Muscle layer of colon (tissue), 2 donors: ENCODE data around the gene FAM9C.

ENCODE experiments used
- H3K27ac ChIP-seq: one replicate; pipeline ENCODE4 v1.7.0; 2013; ENCODE audit warnings: low read depth, mild to moderate bottlenecking, low read length, moderate library complexity
- H3K27me3 ChIP-seq, 2 donors: one replicate each; pipeline ENCODE4 v1.7.0; 2013; ENCODE audit warnings: low read length in 2 of 2, mild to moderate bottlenecking in 2 of 2; ENCODE audit not compliant: insufficient read depth in 2 of 2, control insufficient read depth in 1 of 2
- H3K36me3 ChIP-seq: one replicate; pipeline ENCODE4 v1.7.0; 2013; ENCODE audit warnings: mild to moderate bottlenecking, low read length; ENCODE audit not compliant: insufficient read depth
- H3K4me1 ChIP-seq: one replicate; pipeline ENCODE4 v1.7.0; 2013; ENCODE audit warnings: mild to moderate bottlenecking, low read length; ENCODE audit not compliant: insufficient read depth
- H3K4me3 ChIP-seq, 2 donors: one replicate each; pipeline ENCODE4 v1.7.0; 2013; ENCODE audit warnings: low read length in 2 of 2, low read depth in 1 of 2, mild to moderate bottlenecking in 1 of 2, moderate library complexity in 1 of 2
- H3K9ac ChIP-seq: one replicate; pipeline ENCODE4 v1.7.0; 2013; ENCODE audit warnings: low read length
- H3K9me3 ChIP-seq: one replicate; pipeline ENCODE4 v1.7.0; 2013; ENCODE audit warnings: mild to moderate bottlenecking, low read length
- donor health status: abdominal sarcoma.
- donor health status: Adenocarcinoma of cecum.

Gene FAM9C

DNA sequence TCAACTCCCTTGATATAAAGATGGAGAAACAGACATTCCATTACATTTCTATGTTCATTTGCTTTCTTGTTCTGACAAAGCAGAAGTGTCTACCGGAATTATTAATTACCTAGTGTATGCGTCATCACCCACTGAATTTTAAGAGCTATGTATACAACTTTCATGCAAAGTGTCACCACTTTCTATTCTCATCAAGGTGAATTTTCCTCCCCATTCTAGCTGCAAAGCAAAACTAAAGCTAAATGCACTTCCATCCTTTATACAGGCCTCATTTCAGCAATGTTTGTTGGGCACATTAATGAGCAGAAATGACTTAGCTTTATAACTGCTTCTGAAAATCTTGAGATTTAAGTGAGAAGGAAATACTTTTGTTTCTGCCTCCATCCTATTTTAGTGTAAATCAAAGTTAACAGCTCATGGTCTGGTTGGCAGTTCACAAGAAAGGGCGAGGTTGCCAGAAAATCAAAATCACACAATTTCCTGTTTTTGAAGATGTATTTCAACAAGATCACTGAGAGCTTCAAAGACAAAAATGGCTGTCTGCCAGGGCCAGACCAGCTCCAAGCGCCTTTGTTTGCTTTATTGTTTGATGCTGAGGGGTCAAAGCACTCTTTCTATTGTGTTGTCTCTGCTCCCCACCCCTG is 7.2 kb upstream of the FAM9C start:
- no peak overlapping the region for H3K9ac ChIP-seq
- H3K27ac ChIP-seq, result no peak overlapping the region

DNA sequence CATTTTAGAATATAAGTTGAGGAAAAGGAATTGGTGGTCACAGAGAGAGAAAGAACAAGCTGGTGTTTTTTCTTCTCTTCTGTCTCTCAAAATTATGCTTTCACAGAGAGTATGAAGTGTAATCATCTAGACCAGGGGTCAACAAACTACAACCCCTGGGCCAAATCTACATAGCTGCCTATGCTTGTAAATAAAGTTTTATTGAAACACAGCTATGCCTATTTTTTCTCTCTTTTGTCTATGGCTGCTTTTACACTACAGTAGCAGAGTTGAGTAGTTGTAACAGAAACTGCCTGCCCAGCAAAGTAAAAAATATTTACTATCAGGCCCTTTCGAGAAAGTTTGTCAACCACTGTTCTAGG is 6.7 kb upstream of the FAM9C start:
- Histone ChIP-seq H3K36me3 (no peaks in the 10 kb centered on the region), H3K27me3 (no peaks in the 10 kb centered on the region), H3K9ac (no peak overlapping the region), H3K4me3 (no peak overlapping the region), H3K9me3 (no peaks in the 10 kb centered on the region), H3K4me1 (no peaks in the 10 kb centered on the region), H3K27ac (no peak overlapping the region)

More for the DNA sequence above, 7.2 kb upstream of the FAM9C start:
- Histone ChIP-seq H3K9me3 (no peaks in the 10 kb centered on the region), H3K36me3 (no peaks in the 10 kb centered on the region), H3K27me3 (no peaks in the 10 kb centered on the region), H3K4me1 (no peaks in the 10 kb centered on the region), H3K4me3 (no peak overlapping the region)

DNA sequence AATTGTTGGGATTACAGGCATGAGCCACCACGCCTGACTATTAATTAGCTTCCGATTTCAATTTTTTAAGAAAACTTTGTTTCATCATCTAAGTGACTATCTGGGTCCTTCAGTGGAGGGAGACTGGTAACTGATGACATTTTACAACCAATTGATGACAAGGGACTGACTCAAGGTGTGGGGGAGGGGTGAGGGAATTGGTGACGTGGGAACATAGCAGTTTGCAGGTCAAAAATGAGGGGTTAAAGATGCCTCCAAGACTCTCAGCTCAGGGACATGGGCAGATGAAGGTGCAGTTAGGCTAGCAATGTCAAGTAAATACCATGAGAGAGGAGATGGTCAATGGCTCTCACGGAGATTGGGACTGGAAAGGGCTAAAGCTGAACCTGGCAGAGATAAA is 5.7 kb upstream of the FAM9C start:
- Histone ChIP-seq H3K9ac (no peak overlapping the region), H3K36me3 (no peaks in the 10 kb centered on the region), H3K9me3 (no peaks in the 10 kb centered on the region), H3K27ac (no peak overlapping the region), H3K4me1 (no peaks in the 10 kb centered on the region), H3K27me3 (no peaks in the 10 kb centered on the region), H3K4me3 (no peak overlapping the region)

DNA sequence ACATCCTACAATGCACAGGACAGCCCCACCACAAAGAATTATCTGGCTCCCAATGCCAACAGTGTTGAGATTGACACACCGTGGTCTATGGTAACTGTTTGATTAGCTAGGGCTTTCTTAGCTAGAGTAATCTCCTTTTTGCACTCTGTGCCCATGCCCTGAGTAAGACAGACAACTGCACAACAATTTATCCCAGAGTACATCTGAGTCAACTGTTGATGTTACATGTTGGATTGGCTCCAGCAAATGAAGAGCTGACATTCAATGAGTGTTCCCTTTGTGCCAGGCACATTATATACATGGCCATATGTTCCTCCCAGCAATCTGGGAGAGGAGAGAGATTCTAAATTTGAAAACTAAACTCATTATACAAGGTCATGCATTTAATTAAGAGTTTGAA is 3.9 kb upstream of the FAM9C start:
- Histone ChIP-seq H3K27ac (no peak overlapping the region), H3K4me3 (no peak overlapping the region), H3K9me3 (no peaks in the 10 kb centered on the region), H3K9ac (no peak overlapping the region), H3K27me3 (no peaks in the 10 kb centered on the region), H3K4me1 (no peaks in the 10 kb centered on the region), H3K36me3 (no peaks in the 10 kb centered on the region)

DNA sequence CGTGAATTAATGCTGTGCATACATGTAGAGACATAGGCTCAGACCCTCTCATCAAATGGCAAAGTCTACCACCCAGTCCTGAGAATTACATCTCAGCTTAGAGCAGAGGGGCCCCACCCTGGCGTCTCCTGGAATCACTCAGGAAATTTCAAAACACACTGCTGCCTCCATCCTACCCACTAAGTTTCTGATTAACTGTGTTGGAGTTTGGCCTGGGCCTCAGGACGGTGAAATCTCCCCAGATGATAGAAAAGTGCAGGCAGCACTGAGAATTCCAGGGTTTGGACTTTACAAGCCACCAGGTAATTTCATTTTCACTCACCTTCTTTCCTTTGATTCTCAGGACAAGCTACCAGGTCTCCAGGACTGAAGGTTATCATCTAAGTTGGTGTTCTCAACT is 3.3 kb upstream of the FAM9C start:
- H3K4me3 ChIP-seq, result no peak overlapping the region
- no peaks in the 10 kb centered on the region for H3K36me3 ChIP-seq
- no peak overlapping the region for H3K9ac ChIP-seq
- no peaks in the 10 kb centered on the region for H3K27me3 ChIP-seq
- no peak overlapping the region for H3K27ac ChIP-seq
- H3K9me3 ChIP-seq, result no peaks in the 10 kb centered on the region
- no peaks in the 10 kb centered on the region for H3K4me1 ChIP-seq

DNA sequence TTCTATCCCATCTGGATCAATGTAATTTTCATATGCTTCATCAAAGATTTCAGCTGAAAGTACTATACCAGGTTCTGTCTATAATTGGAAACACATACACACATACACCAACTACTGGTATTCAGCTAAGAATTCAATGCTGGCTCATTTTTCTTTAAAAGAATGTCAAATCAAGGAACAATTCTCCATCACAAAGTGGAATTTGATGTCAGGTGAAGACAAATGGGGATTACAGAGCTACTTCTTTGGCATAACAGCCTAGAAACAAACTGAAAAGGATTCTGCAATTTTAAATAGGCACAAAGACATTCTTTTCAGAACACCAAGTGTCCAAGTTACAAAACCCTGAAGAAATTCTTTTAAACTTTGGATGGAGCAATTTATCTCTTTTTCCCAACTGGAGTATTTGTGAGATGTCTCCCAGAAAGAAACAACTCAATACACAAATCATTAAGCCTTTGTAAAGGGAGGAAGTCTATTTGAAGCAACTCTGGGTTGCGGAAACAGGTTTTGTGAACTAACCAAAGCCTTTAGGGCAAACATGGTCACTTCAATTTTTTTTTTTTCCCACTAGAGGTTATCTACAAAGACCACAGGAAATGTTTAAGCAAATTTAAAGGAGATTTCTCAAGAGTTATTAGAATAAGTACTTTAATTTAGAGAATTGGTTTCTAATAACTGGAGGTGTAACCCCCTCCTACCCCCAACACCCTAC is 1.9 kb upstream of the FAM9C start:
- Histone ChIP-seq H3K4me3 (no peak overlapping the region), H3K9ac (no peak overlapping the region), H3K27me3 (no peaks in the 10 kb centered on the region), H3K9me3 (no peaks in the 10 kb centered on the region), H3K36me3 (no peaks in the 10 kb centered on the region), H3K4me1 (no peaks in the 10 kb centered on the region), H3K27ac (no peak overlapping the region)

DNA sequence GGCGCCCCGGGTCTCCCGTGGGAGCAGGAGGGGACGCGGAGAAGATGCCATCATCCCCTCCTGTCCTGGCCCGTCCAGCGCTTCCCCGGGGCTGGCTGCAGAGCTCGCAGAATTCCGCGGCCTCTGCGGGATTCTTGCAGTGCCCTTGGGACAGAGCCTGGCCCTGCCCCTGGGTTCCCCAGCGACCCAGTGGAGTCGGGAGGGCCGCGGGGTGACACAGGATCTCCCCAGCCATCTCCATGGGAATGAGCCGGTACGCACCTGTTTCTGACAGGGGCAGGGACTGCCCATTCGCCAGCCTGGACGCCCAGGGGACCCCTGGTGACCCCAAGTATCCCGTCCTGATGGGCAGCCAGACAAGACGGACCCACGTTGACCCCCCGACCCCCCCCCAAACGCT is 482 bp downstream of the FAM9C start:
- H3K4me3 ChIP-seq, result no peak overlapping the region
- H3K4me1 ChIP-seq, result no peaks in the 10 kb centered on the region
- H3K36me3 ChIP-seq, result no peaks in the 10 kb centered on the region
- H3K27ac ChIP-seq, result no peak overlapping the region
- H3K27me3 ChIP-seq, result no peaks in the 10 kb centered on the region
- no peak overlapping the region for H3K9ac ChIP-seq
- H3K9me3 ChIP-seq, result no peaks in the 10 kb centered on the region

DNA sequence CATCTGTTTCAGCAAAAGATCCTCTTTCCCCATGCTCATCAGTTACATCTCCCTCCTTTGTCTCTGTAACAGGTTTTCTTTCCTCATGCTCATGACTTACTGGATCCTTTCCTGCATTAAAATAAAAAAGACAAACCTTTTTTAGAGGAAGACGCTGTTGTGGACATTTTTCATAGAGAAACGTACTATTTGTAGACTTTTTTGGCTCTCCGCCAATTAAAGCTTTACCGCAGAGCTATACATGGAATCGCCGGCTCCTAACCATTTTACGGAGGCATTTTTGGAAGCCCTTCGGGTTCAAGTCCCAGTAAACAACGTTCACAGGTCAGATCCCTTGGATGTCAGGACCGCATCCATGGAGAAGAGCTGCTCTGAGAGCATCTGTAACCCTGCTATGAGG is 1.3 kb downstream of the FAM9C start:
- no peak overlapping the region for H3K4me3 ChIP-seq
- H3K9me3 ChIP-seq, result no peaks in the 10 kb centered on the region
- no peaks in the 10 kb centered on the region for H3K4me1 ChIP-seq
- H3K36me3 ChIP-seq, result no peaks in the 10 kb centered on the region
- H3K9ac ChIP-seq, result no peak overlapping the region
- H3K27me3 ChIP-seq, result no peaks in the 10 kb centered on the region
- H3K27ac ChIP-seq, result no peak overlapping the region

DNA sequence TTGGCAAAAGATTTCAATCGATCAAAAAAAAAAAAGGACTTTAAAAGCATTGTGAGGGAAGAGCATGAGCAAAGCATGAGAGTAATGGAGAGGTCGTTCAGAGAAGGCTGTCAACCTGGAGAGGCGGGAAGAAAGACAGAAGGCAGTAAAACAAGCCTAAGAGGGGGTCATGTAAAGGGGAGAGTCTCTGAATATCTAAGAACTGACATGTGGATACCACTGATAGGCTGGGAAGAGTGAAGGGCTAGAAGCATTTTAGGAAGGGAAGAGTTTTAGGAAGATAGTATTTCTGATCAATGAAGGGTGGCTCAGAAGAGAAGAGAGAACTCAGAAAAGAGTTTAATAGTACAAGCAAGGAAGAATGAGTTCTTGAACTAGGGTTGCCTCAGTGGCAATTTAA is 7.5 kb downstream of the FAM9C start:
- H3K4me3 ChIP-seq, result no peak overlapping the region
- no peak overlapping the region for H3K9ac ChIP-seq
- H3K27me3 ChIP-seq, result no peaks in the 10 kb centered on the region
- no peak overlapping the region for H3K27ac ChIP-seq
- no peaks in the 10 kb centered on the region for H3K4me1 ChIP-seq
- H3K36me3 ChIP-seq, result no peaks in the 10 kb centered on the region
- H3K9me3 ChIP-seq, result no peaks in the 10 kb centered on the region

DNA sequence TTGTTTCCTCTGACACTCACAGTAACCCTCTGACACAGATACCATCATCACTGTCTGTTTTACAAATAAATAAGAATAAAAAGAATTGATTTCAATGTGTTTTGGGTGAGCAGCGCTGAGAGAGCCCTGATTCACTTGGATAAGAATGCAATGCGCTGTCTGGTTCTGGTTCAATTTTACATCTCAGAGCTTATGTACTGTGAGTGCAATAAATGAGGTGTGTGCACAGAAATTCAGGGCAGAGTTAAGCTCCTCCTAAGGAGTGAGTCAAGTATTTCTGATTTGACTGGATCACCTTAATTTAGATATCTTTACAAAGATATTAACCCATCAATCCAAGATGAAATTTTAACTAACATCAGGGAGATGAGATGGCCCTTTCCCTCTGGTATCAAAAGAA is 11.2 kb downstream of the FAM9C start:
- H3K4me1 ChIP-seq, result peaks cover 6% of the 10 kb centered on the region
- no peak overlapping the region for H3K4me3 ChIP-seq
- H3K27ac ChIP-seq, result no peak overlapping the region
- H3K36me3 ChIP-seq, result no peaks in the 10 kb centered on the region
- H3K9ac ChIP-seq, result no peak overlapping the region
- no peaks in the 10 kb centered on the region for H3K27me3 ChIP-seq
- H3K9me3 ChIP-seq, result no peaks in the 10 kb centered on the region

DNA sequence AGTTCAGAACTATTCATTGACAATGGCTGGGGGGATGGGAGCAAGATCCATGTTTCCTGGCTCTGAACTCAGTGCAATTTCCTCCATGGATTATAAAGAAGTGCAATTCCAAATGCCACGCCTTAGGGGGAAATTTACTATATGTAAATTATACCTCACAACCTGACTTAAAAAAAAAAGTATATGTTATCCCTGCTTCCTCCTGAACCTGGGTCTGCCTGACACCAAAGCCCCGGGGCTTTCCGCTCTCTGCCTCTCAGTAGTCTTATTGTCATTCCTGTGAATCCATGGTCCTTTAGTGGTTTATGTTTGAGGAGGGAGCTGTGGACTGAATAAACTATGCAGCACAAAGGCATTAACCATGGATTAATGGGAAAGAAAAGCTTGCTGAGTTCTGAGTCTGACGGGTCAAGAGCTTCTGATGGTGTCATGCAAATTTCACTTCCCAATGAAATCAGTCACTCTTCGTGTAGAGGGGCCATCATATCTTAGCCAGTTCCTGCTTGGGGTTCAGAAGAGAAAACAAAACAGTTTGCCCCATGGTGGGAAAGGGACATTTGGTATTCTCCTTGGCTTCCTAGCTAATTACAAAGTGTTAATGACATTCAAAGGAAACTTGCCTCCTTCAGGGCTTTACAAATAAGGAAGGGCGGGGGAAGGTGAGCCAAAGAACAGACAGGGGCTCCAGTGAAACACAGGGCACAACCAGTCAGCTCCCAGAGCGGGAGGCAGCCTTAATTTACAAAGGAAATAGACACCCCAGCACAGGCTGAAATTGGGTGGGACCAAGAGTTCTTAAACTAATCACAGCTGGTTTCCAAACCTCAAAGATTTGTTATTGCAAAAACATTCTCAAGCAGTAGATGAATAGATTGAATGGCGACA is 14.3 kb downstream of the FAM9C start:
- no peaks in the 10 kb centered on the region for H3K27me3 ChIP-seq
- H3K27ac ChIP-seq, result no peak overlapping the region
- H3K36me3 ChIP-seq, result no peaks in the 10 kb centered on the region
- no peak overlapping the region for H3K9ac ChIP-seq
- H3K4me1 ChIP-seq, result peaks cover 6% of the 10 kb centered on the region
- no peaks in the 10 kb centered on the region for H3K9me3 ChIP-seq
- H3K4me3 ChIP-seq, result no peak overlapping the region
